Esophagus squamous epithelium (tissue), 4 donors: ENCODE results near the gene TP63.

Experiments used
- POLR2A ChIP-seq, 4 donors: fragments of 450-650 bp; IDR thresholded peaks; one replicate each; pipeline ENCODE4 v1.6.1; 2017; ENCODE audit warnings: antibody characterized with exemption in 4 of 4, mild to moderate bottlenecking in 4 of 4, moderate library complexity in 3 of 4
- TF ChIP-seq, protein P1 (sequence below), 6 experiments: fragments of 450-650 bp in 4 of 6; fragments of 200-600 bp in 2 of 6; sonication (generic) in 2 of 6; IDR thresholded peaks; one replicate each; pipeline ENCODE4 v1.5.1; 2016 to 2019; ENCODE audit warnings: antibody characterized with exemption in 6 of 6, mild to moderate bottlenecking in 4 of 6, moderate library complexity in 4 of 6

DNA sequence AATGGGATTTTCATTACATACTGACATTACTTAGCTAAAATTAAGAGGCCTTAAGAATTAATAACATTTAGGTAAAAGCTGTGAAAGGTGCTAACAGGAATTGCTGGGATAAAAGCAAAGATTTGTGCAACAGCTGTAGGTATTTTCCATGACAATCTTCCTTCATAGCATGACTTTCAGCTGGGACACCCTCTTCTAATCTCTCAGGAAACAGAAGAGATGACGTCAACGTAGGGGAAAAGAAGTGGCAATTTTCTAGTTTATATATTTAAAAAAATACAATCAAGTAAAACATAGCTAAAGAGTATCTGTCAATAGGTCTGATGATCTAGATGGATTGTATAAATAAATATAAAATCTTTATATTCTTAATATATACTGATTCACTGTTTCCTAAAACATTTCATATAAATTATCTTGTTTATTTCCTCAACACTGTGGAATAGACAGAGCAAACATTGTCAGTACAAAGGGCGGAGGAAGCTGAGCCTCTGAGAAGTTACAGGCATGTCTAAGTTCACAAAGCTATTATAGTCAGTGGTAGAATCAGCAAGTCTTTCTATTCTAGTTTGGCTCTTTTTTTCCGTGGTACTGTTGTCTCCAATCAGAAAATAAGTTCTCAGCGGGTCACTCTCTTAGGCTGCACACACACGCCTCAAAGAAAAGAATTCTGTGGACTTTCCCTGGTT lies 272.5 kb downstream of the TP63 start:
- TF ChIP-seq, protein P1, sequence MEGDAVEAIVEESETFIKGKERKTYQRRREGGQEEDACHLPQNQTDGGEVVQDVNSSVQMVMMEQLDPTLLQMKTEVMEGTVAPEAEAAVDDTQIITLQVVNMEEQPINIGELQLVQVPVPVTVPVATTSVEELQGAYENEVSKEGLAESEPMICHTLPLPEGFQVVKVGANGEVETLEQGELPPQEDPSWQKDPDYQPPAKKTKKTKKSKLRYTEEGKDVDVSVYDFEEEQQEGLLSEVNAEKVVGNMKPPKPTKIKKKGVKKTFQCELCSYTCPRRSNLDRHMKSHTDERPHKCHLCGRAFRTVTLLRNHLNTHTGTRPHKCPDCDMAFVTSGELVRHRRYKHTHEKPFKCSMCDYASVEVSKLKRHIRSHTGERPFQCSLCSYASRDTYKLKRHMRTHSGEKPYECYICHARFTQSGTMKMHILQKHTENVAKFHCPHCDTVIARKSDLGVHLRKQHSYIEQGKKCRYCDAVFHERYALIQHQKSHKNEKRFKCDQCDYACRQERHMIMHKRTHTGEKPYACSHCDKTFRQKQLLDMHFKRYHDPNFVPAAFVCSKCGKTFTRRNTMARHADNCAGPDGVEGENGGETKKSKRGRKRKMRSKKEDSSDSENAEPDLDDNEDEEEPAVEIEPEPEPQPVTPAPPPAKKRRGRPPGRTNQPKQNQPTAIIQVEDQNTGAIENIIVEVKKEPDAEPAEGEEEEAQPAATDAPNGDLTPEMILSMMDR (IDR thresholded peaks at IDR 0.05), result no peak
- TF ChIP-seq POLR2A (IDR thresholded peaks at IDR 0.05), result no peak
